Measurements from ENCODE around the gene KCNJ8.
"Not testable (repeated sequence)": the region's sequence is repeated elsewhere in the genome, so short reads cannot be mapped to it uniquely, and the experiment has no call there.

- not testable (repeated sequence) for TF ChIP-seq POLR2A, POLR2AphosphoS5, EP300 (IDR thresholded peaks at IDR 0.05)
- TF ChIP-seq, protein P1, sequence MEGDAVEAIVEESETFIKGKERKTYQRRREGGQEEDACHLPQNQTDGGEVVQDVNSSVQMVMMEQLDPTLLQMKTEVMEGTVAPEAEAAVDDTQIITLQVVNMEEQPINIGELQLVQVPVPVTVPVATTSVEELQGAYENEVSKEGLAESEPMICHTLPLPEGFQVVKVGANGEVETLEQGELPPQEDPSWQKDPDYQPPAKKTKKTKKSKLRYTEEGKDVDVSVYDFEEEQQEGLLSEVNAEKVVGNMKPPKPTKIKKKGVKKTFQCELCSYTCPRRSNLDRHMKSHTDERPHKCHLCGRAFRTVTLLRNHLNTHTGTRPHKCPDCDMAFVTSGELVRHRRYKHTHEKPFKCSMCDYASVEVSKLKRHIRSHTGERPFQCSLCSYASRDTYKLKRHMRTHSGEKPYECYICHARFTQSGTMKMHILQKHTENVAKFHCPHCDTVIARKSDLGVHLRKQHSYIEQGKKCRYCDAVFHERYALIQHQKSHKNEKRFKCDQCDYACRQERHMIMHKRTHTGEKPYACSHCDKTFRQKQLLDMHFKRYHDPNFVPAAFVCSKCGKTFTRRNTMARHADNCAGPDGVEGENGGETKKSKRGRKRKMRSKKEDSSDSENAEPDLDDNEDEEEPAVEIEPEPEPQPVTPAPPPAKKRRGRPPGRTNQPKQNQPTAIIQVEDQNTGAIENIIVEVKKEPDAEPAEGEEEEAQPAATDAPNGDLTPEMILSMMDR (IDR thresholded peaks at IDR 0.05), result not testable (repeated sequence)
Observed at GRCh38 chr12:21782723-21783122, 8.2 kb upstream of the KCNJ8 start.
